ENCODE measurements around the gene ENGASE. TPM values are rescaled to one million over a fixed set of nuclear protein-coding genes. Genes with fewer than 3 reads are reported as not detected.

Gene ENGASE
- total RNA-seq, 2 donors from 2014 or later, result 50.0 to 75.9 TPM

DNA sequence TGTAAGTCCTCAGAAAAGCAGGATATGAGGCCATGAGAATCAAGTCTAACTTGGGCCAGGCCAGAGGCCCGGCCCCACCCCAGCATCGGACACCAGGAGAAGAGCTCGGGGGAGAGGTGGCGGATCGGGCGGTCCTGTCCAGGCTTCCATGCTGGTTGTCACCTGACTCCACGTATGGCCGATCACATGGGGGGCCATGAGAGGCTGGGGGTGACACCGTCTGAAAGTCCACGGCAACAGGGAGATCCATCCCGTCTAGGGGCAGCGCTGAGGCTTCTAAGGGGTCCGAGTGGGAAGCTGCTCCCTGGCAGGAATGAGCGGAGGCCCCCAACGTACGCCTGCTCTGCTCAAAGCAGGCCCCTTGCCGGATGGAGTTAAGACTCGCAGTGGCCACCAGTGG, 25.8 kb downstream of the ENGASE start:
- no peaks in the 10 kb centered on the region for H3K4me1 ChIP-seq (ENCODE audit: control insufficient read depth in 1 of 2, low read depth in 2 of 2)

DNA sequence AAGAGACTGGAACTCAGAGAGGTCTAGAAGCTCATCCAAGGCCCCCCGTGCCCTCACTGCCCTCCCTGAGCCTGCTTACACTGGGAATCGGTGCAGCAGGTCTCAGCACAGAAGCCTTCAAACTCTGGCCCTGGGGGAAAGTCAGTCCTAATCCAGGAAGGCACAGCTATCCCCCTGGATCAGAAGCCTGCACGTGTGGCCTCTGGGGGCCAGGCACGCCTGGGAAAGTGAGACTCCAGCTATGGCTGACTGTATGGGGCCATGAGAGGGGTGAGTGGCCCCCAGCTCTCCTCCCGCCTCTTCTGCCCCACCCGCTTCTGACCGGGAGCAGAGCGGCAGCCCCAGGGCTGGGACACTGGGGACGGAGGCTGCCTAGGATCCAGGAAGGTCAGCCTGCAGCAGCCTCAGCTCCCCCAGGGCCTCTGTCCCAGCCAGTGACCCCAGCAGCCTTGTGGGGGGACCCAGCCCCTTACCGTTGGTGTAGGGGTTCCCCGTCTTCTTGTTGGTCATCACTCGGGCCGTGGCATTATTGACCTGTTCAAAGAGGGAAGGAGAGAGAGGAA, 26.6 kb downstream of the ENGASE start:
- H3K36me3 ChIP-seq, result no peaks in the 10 kb centered on the region
- DNase-seq (ENCODE audit: low spot score) (no peak), ATAC-seq (ENCODE audit: insufficient number of reproducible peaks, low FRiP score, low read depth) (no peak)
- TF ChIP-seq, protein P1, sequence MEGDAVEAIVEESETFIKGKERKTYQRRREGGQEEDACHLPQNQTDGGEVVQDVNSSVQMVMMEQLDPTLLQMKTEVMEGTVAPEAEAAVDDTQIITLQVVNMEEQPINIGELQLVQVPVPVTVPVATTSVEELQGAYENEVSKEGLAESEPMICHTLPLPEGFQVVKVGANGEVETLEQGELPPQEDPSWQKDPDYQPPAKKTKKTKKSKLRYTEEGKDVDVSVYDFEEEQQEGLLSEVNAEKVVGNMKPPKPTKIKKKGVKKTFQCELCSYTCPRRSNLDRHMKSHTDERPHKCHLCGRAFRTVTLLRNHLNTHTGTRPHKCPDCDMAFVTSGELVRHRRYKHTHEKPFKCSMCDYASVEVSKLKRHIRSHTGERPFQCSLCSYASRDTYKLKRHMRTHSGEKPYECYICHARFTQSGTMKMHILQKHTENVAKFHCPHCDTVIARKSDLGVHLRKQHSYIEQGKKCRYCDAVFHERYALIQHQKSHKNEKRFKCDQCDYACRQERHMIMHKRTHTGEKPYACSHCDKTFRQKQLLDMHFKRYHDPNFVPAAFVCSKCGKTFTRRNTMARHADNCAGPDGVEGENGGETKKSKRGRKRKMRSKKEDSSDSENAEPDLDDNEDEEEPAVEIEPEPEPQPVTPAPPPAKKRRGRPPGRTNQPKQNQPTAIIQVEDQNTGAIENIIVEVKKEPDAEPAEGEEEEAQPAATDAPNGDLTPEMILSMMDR (IDR thresholded peaks at IDR 0.05), result no peak
- no peak overlapping the region for H3K27ac ChIP-seq
- no peaks in the 10 kb centered on the region for H3K9me3 ChIP-seq
- no peak overlapping the region for H3K4me3 ChIP-seq
- H3K27me3 ChIP-seq (replicated peaks; ENCODE audit: insufficient read depth), result no peaks in the 10 kb centered on the region
- no peaks in the 10 kb centered on the region for H3K4me1 ChIP-seq (ENCODE audit: control insufficient read depth in 1 of 2, low read depth in 2 of 2)

More for the DNA sequence above, 25.8 kb downstream of the ENGASE start:
- Histone ChIP-seq H3K9me3 (no peaks in the 10 kb centered on the region), H3K4me3 (no peak overlapping the region), H3K27me3 (replicated peaks; ENCODE audit: insufficient read depth) (no peaks in the 10 kb centered on the region), H3K36me3 (no peaks in the 10 kb centered on the region), H3K27ac (no peak overlapping the region)
- DNase-seq (ENCODE audit: low spot score) (no peak), ATAC-seq (ENCODE audit: insufficient number of reproducible peaks, low FRiP score, low read depth) (no peak)
- TF ChIP-seq, protein P1 (IDR thresholded peaks at IDR 0.05), result no peak

DNA sequence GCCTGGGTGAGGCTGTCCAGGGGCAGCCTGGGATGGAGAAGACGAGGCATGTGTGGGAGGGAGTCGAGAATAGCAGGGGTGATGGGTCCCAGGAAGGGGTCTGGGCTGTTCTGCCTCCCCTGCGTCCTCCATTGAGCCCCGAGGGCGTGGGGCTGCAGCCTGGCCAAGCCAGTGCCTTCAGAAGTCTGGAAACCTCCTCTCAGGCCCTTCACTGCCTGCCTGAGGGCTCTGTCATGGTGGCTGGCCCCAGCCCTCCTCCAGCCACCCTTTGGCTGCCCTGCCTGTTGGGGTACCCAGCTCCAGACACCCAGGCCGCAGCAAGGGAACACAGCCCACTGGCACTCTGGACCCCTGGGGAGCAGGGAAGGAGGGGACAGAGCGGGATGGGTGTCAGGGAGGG, 27.6 kb downstream of the ENGASE start:
- Histone ChIP-seq H3K4me1 (ENCODE audit: control insufficient read depth in 1 of 2, low read depth in 2 of 2) (no peaks in the 10 kb centered on the region), H3K27me3 (replicated peaks; ENCODE audit: insufficient read depth) (no peaks in the 10 kb centered on the region), H3K27ac (no peak overlapping the region), H3K4me3 (no peak overlapping the region), H3K9me3 (no peaks in the 10 kb centered on the region), H3K36me3 (no peaks in the 10 kb centered on the region)
- ATAC-seq (ENCODE audit: insufficient number of reproducible peaks, low FRiP score, low read depth) (no peak), DNase-seq (ENCODE audit: low spot score) (no peak)
- TF ChIP-seq, protein P1 (IDR thresholded peaks at IDR 0.05), result no peak

GRCh38 chr17:79104898-79105600, 30.4 kb downstream of the ENGASE start:
- Histone ChIP-seq H3K9me3 (no peaks in the 10 kb centered on the region), H3K36me3 (no peaks in the 10 kb centered on the region), H3K4me3 (no peak overlapping the region), H3K27me3 (replicated peaks; ENCODE audit: insufficient read depth) (no peaks in the 10 kb centered on the region), H3K4me1 (ENCODE audit: control insufficient read depth in 1 of 2, low read depth in 2 of 2) (no peaks in the 10 kb centered on the region), H3K27ac (no peak overlapping the region)
- DNase-seq (ENCODE audit: low spot score), result no peak
- ATAC-seq (ENCODE audit: insufficient number of reproducible peaks, low FRiP score, low read depth), result no peak
- TF ChIP-seq, protein P1 (IDR thresholded peaks at IDR 0.05), result no peak

DNA sequence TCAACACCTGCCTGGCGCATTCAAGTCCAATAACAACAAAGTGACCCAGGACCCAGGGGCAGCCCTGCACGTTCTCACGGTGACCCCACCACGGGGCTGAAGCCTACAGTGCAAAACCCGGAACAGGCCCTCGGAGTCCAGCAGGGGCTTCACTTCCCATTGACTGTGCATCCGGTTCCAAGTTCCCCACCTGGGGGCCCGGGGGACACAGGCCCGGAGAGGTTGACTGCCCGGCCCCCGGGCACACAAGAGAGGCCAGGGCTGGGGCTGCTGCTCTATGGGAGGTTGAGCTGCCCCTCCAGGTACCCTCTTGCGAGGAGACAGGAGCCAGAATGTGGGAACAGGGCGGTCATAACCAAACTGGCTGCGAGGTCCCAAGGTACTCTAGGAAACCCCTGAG, 31.3 kb downstream of the ENGASE start:
- TF ChIP-seq, protein P1 (IDR thresholded peaks at IDR 0.05), result no peak
- Histone ChIP-seq H3K4me3 (no peak overlapping the region), H3K9me3 (no peaks in the 10 kb centered on the region), H3K27me3 (replicated peaks; ENCODE audit: insufficient read depth) (no peaks in the 10 kb centered on the region), H3K4me1 (ENCODE audit: control insufficient read depth in 1 of 2, low read depth in 2 of 2) (no peaks in the 10 kb centered on the region), H3K36me3 (no peaks in the 10 kb centered on the region), H3K27ac (no peak overlapping the region)
- no peak for DNase-seq (ENCODE audit: low spot score)
- ATAC-seq (ENCODE audit: insufficient number of reproducible peaks, low FRiP score, low read depth), result no peak

Data from thoracic aorta (tissue), 2 donors.